Activated naive CD8-positive, alpha-beta T cell treated with anti-CD3 and anti-CD28 coated beads, Interleukin-2, amount 10 ng/mL, durations not matched to agents 7 days and 5 days (primary cell): ENCODE results near the gene GOLGA7B. TPM values are rescaled to one million over a fixed set of nuclear protein-coding genes. Genes with fewer than 3 reads are reported as not detected.

Experiments used
- ATAC-seq: fragments of 150-1000 bp; cut with Tn5 transposase; one replicate; pipeline ENCODE4 v1.10.0; 2021; ENCODE audit warnings: low read depth, moderate library complexity
- POLR2A ChIA-PET: fragments of 350-600 bp; sonication (Branson Sonifier 250); formaldehyde crosslinking; loops from one replicate; lab custom pipeline; 2021; ENCODE audit warnings: antibody characterized with exemption; lab: Charles Lee
- DNase-seq: peaks from one replicate; pipeline ENCODE4 v3.0.0; 2021
- H3K27ac Mint-ChIP-seq: one replicate; pipeline ENCODE4 v1.8.0; 2022; ENCODE audit warnings: mild to moderate bottlenecking, mixed read lengths
- H3K27me3 Mint-ChIP-seq: one replicate; pipeline ENCODE4 v1.8.0; 2022; ENCODE audit warnings: mild to moderate bottlenecking, moderate library complexity, mixed read lengths
- H3K36me3 Mint-ChIP-seq: one replicate; pipeline ENCODE4 v1.8.0; 2021; ENCODE audit warnings: mild to moderate bottlenecking, mixed read lengths
- H3K4me1 Mint-ChIP-seq: one replicate; pipeline ENCODE4 v1.8.0; 2021; ENCODE audit warnings: mixed read lengths
- H3K4me3 Mint-ChIP-seq: one replicate; pipeline ENCODE4 v1.8.0; 2022; ENCODE audit warnings: mild to moderate bottlenecking, moderate library complexity, mixed read lengths
- H3K9me3 Mint-ChIP-seq: one replicate; pipeline ENCODE4 v1.8.0; 2021; ENCODE audit warnings: mixed read lengths
- total RNA-seq, 2 experiments: library from RNA; stranded (reverse); gene quantifications; one replicate each; pipeline ENCODE4 v1.2.3, GENCODE V29; 2021

Gene GOLGA7B
- total RNA-seq, 2 experiments from 2014 or later = 10.8 to 12.0 TPM

DNA sequence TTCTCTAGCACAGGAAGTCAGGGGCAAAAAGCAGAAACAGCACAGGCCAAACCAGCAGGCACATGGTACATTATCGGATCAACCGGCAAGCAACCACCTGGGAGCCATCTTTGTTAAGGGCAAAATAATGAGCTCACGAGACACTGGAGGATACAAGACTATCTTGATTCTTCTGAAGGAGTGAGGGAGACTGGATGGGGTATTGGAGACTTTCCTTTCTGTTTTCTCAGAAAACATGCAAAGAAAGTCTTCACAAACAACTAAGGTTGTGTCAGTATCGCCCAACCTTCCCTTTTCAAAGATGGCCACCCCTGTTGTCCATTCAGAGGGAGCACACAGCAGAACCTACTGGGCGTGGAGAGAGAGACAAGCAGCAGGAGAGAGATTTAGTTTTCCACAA lies 29.6 kb downstream of the GOLGA7B start:
- Mint-ChIP-seq H3K27me3 (peaks cover 7% of the 10 kb centered on the region), H3K9me3 (no peaks in the 10 kb centered on the region), H3K4me3 (no peak overlapping the region), H3K4me1 (no peaks in the 10 kb centered on the region), H3K27ac (no peak overlapping the region), H3K36me3 (no peaks in the 10 kb centered on the region)
- POLR2A ChIA-PET = no interaction called here
- no peak for DNase-seq
- ATAC-seq = no peak

DNA sequence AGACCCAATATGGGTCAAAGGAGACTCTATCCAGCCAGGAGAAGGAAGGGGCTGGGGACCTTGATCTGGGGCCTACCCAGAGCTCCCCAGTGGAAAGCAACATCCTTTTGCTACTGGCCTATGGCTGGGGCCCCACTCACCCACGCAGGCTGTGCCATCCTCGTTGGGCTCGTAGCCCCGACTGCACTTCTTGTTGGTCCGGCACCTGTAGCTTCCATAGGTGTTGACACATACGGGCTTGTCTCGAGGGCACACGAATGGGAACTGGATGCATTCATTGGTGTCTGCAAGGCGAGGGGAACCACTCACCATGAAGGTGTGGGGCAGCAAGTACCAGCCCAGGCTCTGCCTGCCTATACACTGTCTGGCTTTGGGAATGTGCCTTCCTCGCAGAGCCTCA lies 30.5 kb downstream of the GOLGA7B start:
- no peak for DNase-seq
- H3K4me3 Mint-ChIP-seq = no peak overlapping the region
- no peak overlapping the region for H3K27ac Mint-ChIP-seq
- no peaks in the 10 kb centered on the region for H3K36me3 Mint-ChIP-seq
- ATAC-seq = no peak
- peaks cover 7% of the 10 kb centered on the region for H3K27me3 Mint-ChIP-seq
- POLR2A ChIA-PET = no interaction called here
- H3K9me3 Mint-ChIP-seq = no peaks in the 10 kb centered on the region
- no peaks in the 10 kb centered on the region for H3K4me1 Mint-ChIP-seq

DNA sequence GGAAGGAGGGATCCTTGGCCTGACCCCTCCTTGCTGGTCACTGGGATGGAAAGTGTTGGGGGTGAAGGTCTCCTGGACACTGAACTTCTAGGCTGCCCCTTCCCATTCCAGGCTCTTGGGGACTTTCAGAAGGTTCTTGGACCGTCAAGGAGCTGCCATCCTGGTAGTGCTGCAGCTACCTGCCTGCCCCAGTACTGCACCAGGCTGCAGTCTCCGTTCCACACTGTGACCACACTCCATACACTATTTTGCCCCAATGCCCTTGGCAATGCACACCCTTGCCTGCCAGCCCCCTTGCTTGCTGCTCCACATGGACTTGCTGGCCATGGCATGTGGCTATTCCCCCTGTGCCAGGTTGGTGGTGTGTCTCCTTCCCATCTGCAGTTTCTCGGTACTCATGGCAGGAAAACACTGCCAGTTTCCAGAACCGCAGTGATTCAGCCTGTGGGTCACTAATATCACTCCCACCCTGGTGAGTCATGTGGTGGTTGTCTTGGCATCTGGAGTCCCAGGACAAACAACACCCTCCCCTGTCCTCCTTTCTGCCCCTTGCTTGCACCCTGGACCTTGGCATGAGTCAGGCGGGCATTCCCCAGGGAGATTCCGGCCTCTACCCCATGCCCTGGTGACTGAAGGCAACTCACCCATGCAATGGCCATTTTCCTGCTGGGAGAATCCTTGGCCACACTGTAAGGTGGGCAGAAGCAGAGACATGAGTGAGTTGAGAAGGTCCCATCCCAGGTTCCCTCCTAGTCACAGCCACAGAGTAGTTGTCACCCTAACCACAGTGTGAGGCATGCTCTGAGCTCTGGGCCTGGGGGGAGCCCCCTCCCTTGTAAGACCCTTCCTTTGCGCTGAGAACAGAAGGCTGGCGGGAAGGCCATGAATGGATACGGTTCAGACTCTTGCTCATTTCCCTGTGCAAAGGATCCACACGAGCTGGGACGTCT lies 32.8 kb downstream of the GOLGA7B start:
- Mint-ChIP-seq H3K4me3 (no peak overlapping the region), H3K4me1 (no peaks in the 10 kb centered on the region), H3K27ac (no peak overlapping the region), H3K36me3 (no peaks in the 10 kb centered on the region), H3K27me3 (peaks cover 7% of the 10 kb centered on the region), H3K9me3 (no peaks in the 10 kb centered on the region)
- DNase-seq (no peak), ATAC-seq (no peak)
- POLR2A ChIA-PET = no interaction called here

DNA sequence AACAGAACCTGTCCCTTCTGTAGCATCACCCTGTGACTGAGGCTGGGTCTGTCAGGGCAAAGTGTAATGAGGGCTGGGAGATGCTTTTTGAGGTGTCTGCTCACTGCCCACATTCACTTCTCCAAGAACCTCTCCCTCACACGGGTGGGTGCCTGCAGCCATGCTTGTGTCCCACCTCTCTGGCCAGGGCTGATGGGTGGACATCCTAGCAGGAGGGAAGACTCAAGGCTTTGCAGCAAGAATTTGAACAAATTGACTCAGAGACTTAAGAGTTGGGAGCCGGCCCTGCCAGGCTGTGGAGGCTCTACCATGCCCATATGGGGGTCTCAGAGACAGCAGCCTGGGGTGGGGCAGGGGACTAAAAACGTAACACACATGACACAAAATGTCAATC lies 33.4 kb downstream of the GOLGA7B start:
- no peak overlapping the region for H3K4me3 Mint-ChIP-seq
- ATAC-seq (no peak), DNase-seq (no peak)
- no peaks in the 10 kb centered on the region for H3K9me3 Mint-ChIP-seq
- POLR2A ChIA-PET = no interaction called here
- peaks cover 7% of the 10 kb centered on the region for H3K27me3 Mint-ChIP-seq
- no peaks in the 10 kb centered on the region for H3K4me1 Mint-ChIP-seq
- H3K27ac Mint-ChIP-seq = no peak overlapping the region
- H3K36me3 Mint-ChIP-seq = no peaks in the 10 kb centered on the region

DNA sequence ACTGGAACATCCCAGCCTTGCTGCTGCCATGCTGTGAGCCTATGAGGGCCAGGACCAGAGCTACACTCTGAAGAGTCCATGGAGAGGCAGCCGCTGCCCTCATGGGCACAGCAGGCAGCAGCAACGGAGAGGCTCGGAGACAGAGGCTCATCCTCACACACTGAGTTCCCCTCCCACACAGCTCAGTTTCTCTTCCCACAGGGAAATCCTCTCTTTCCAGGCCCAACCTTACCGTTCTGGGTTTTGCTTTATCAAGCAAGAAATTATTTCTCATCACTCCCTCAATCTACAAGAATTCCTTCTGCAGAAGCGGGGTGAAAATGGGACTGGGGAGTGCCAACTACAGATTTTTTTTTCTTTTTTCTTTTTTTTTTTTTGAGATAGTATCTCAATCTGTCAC lies 36.6 kb downstream of the GOLGA7B start:
- DNase-seq (no peak), ATAC-seq (no peak)
- Mint-ChIP-seq H3K9me3 (no peaks in the 10 kb centered on the region), H3K27ac (no peak overlapping the region), H3K4me1 (peaks cover 4% of the 10 kb centered on the region), H3K4me3 (no peak overlapping the region), H3K27me3 (peaks cover under 1% of the 10 kb centered on the region), H3K36me3 (no peaks in the 10 kb centered on the region)
- POLR2A ChIA-PET = no interaction called here

DNA sequence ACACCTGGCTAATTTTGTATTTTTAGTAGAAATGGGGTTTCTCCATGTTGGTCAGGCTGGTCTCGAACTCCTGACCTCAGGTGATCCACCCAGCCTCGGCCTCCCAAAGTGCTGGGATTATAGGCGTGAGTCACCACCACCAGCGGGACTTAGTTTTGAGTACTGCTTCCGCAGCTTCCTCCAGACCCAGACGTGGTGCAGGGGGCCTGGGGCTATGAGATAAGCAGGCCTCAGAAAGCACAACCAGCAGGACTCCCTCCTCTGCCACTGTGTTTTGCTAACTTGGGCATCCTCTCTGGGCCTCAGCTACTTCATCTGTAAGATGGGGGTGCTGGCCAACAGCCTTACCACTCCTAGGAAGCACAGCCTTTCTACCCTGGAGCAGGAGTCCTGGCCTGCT lies 37.8 kb downstream of the GOLGA7B start:
- POLR2A ChIA-PET = no interaction called here
- Mint-ChIP-seq H3K27ac (no peak overlapping the region), H3K36me3 (no peaks in the 10 kb centered on the region), H3K4me3 (no peak overlapping the region), H3K9me3 (no peaks in the 10 kb centered on the region), H3K4me1 (peaks cover 4% of the 10 kb centered on the region), H3K27me3 (no peaks in the 10 kb centered on the region)
- ATAC-seq (no peak), DNase-seq (no peak)

DNA sequence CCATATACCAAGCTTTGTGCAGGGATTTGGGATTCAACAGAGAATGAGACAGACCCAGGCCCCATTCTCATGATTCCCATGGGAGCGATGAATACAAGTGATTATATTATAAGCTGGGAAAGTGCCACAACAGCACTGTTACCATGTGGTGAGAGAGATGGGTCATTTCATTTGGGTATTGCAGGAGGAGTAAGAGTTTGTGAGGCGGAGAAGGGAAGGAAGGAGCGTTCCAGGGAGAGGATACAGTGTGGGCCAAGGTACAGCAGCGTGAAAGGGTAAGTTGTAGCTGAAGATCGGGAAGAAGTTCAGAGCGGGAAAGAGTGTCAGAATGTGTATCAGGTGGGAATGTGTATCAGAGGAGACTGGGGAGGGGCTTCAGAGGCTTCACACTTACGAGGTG lies 38.5 kb downstream of the GOLGA7B start:
- H3K36me3 Mint-ChIP-seq = no peaks in the 10 kb centered on the region
- peaks cover 4% of the 10 kb centered on the region for H3K4me1 Mint-ChIP-seq
- H3K27me3 Mint-ChIP-seq = no peaks in the 10 kb centered on the region
- POLR2A ChIA-PET = no interaction called here
- H3K4me3 Mint-ChIP-seq = no peak overlapping the region
- DNase-seq (no peak), ATAC-seq (no peak)
- H3K9me3 Mint-ChIP-seq = no peaks in the 10 kb centered on the region
- no peak overlapping the region for H3K27ac Mint-ChIP-seq

DNA sequence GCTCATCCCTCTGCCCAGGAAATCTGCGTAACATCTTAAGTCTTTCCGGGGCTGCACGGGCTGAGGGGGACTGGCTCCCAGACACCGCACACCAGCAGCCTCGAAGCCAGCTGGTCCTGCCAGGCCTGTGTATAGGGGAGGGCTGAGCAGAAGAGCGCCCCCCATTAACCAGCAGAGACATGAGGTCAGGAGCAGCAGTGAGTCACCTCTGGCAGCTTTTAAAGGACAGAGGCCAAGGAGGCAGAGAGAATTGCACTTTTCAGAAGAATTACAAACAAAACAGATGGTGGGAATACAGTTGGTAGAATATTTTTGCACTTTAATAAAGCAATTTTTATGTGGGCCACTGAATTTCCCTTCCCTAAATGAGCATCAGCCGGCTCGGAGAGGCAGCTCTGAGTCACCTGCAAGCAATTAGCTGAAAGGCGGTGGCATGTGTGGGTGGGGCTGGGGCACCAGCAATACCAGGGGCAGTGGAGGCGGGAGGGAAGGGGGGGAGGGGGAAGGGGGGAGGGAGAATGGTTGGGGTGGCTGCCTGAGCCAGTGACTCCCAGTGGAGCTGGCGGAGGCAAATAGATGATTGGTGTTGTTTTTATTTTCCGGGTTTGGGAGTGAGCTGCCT lies 39.1 kb downstream of the GOLGA7B start:
- H3K27me3 Mint-ChIP-seq = peaks cover 3% of the 10 kb centered on the region
- no peaks in the 10 kb centered on the region for H3K9me3 Mint-ChIP-seq
- H3K4me1 Mint-ChIP-seq = peaks cover 4% of the 10 kb centered on the region
- DNase-seq (no peak), ATAC-seq (no peak)
- H3K4me3 Mint-ChIP-seq = no peak overlapping the region
- POLR2A ChIA-PET = no interaction called here
- H3K27ac Mint-ChIP-seq = peak overlapping the region; percentile 38
- H3K36me3 Mint-ChIP-seq = no peaks in the 10 kb centered on the region

DNA sequence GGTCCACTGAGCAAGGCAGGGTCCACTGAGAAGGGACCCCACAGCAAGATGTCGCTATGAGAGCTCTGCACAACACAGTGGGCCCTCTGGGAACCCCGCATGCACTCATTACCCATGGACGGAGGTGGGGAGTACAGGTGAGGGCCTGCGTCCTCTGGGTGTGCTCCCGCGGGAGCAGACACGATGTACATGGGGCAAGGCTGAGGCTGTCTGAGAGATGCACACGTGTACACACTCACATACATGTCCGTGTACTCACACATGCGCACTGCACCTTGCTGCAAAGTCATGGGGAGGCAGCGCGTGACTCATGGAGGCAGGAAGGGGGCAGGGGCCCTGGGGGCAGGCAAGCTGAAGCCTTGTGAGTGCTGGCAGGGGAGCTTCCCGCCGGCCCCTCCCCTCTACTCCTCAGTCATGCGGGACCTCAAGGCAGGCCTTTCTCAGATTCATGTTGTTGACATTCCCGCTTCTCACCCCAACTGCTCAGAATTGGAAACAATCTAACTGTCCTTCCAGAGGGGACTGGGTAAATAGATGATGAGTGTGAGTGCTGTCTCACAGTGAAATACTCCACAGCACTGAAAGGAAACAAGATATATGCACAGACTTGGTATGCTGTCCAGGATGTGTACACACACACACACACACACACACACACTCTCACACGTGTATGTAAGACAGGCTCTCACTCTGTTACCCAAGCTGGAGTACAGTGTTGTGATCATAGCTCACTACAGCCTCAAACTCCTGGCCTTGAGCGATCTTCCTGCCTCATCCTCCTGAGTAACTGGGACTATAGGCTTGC lies 40.0 kb downstream of the GOLGA7B start:
- H3K27me3 Mint-ChIP-seq = peaks cover 4% of the 10 kb centered on the region
- no peaks in the 10 kb centered on the region for H3K36me3 Mint-ChIP-seq
- POLR2A ChIA-PET = no interaction called here
- H3K4me3 Mint-ChIP-seq = no peak overlapping the region
- H3K9me3 Mint-ChIP-seq = no peaks in the 10 kb centered on the region
- H3K4me1 Mint-ChIP-seq = peaks cover 4% of the 10 kb centered on the region
- DNase-seq (no peak), ATAC-seq (peak; percentile 37)
- H3K27ac Mint-ChIP-seq = no peak overlapping the region

DNA sequence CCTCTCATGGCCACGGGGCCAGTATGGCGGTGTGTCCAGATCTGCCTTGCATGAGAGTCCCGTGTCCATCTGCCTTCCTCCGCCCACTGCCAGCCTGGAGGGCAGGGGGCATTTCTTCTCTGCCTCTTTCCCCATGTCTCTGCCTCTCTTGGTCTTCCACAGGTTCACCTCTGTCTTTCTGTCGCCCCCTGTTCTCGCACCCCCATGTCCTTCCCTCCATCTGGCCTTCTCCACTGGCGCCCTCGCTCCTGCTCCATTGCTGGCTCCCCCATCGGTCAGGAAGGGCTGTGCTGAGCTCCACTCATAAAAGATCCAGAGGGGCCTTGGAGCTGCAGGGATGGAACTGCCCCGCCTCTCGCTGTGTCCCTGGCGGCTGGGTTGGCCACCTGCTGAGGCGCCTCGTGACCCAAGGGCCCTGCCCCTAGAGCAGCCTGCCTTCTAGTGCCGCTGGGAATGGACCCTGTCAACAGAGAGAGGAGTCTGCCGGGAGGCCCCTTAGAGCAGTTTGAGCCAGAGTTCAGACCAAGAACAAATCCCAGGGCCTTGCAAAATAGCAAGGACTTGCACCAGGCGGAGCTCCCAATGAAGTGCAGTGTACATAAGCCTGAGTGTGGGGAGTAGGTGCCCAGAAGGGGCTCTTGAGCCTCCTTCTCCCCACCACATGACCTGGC lies 42.0 kb downstream of the GOLGA7B start:
- Mint-ChIP-seq H3K4me3 (no peak overlapping the region), H3K27me3 (peaks cover 4% of the 10 kb centered on the region), H3K4me1 (peaks cover 4% of the 10 kb centered on the region), H3K9me3 (no peaks in the 10 kb centered on the region), H3K36me3 (no peaks in the 10 kb centered on the region), H3K27ac (no peak overlapping the region)
- POLR2A ChIA-PET = no interaction called here
- DNase-seq (no peak), ATAC-seq (no peak)

DNA sequence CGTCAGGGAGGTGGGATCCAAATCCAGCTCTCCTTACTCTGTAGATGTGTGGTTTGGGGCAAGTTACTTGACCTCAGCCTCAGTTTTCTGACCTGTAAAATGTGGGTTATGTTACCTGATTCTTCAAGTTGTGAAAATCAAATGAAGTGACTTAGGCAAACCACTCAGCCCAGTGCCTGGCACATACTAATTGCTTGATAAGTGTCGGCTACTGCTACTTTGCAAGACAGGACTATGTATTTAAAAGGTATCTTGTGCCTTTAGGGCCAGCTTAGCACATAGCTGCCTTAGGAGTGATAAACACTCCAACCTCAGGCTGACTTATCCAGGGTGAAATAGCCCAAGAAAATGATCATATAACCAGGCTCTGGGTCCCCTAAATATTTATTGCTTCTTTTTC lies 42.9 kb downstream of the GOLGA7B start:
- Mint-ChIP-seq H3K4me1 (peaks cover 4% of the 10 kb centered on the region), H3K4me3 (no peak overlapping the region), H3K27ac (no peak overlapping the region), H3K9me3 (no peaks in the 10 kb centered on the region), H3K27me3 (peaks cover 4% of the 10 kb centered on the region), H3K36me3 (no peaks in the 10 kb centered on the region)
- ATAC-seq (no peak), DNase-seq (no peak)
- POLR2A ChIA-PET = no interaction called here

DNA sequence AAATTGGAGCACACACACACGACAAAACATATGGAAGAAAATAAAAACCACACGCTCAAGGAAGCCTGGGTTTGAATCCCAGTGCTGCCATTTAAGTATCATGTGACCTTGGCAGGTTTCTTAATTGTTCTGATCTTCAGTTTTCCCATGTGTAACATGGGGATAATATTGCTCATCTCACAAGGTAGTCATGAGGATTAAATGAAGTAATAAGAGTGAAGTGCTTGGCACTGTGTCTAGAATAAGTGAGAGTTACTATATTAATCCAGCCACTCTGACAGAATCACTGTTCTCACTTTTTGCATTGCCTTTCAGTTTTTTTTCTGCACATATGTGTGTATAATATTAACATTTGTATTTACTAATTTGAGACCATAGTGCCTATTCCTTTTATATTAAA lies 43.3 kb downstream of the GOLGA7B start:
- H3K27me3 Mint-ChIP-seq = peaks cover 4% of the 10 kb centered on the region
- H3K4me3 Mint-ChIP-seq = no peak overlapping the region
- no peaks in the 10 kb centered on the region for H3K36me3 Mint-ChIP-seq
- H3K9me3 Mint-ChIP-seq = no peaks in the 10 kb centered on the region
- H3K27ac Mint-ChIP-seq = no peak overlapping the region
- peaks cover 4% of the 10 kb centered on the region for H3K4me1 Mint-ChIP-seq
- ATAC-seq (no peak), DNase-seq (no peak)
- POLR2A ChIA-PET = no interaction called here

DNA sequence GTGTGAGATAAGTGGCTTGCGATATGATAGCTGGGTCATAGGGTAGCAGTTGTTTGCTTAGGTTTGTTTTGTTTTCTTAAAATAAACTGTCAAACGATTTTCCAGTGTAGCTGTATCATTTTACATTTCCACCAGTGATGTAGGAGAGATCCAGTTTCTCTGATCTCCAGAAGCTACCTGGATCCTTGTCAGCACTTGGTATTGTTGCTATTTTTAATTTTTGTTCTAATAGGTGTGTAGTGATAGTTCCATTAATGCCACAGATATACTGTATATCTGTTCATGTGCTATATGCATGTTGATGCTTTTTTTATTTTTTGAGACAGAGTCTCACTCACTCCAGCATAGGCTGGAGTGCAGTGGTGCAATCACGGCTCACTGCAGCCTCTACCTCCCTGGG lies 44.4 kb downstream of the GOLGA7B start:
- Mint-ChIP-seq H3K4me3 (no peak overlapping the region), H3K27ac (no peak overlapping the region), H3K36me3 (no peaks in the 10 kb centered on the region), H3K27me3 (peaks cover 4% of the 10 kb centered on the region), H3K4me1 (peaks cover 3% of the 10 kb centered on the region), H3K9me3 (no peaks in the 10 kb centered on the region)
- DNase-seq (no peak), ATAC-seq (no peak)
- POLR2A ChIA-PET = no interaction called here
